ENCODE results near the gene SFXN5.

SFXN5 gene

GRCh38 chr2:72988726-72989273 lies 82.7 kb downstream of the SFXN5 start:
- no peaks in the 10 kb centered on the region for H3K36me3 ChIP-seq (ENCODE audit: control insufficient read depth, insufficient read depth, low read length)
- no peak overlapping the region for H2BK15ac ChIP-seq (replicated peaks; ENCODE audit: low read depth)
- no peak overlapping the region for H3K27ac ChIP-seq (ENCODE audit: low read depth, low read length)
- no peak overlapping the region for H3K56ac ChIP-seq (ENCODE audit: low read length)
- no peak overlapping the region for H2BK5ac ChIP-seq (ENCODE audit: low read length)
- no peak for DNase-seq
- no CpG with 5 or more reads among the region's 9 CpGs for WGBS (ENCODE audit: extremely low coverage, insufficient coverage, low lambda C conversion rate)
- no peaks in the 10 kb centered on the region for H3K4me1 ChIP-seq (ENCODE audit: control insufficient read depth, low read depth, low read length)
- H3K9ac ChIP-seq (ENCODE audit: low read length): no peak overlapping the region
- no peak overlapping the region for H4K8ac ChIP-seq (ENCODE audit: low read depth, low read length)
- no peaks in the 10 kb centered on the region for H3K79me1 ChIP-seq (ENCODE audit: low read length)
- no peak overlapping the region for H3K4ac ChIP-seq (ENCODE audit: low read depth, low read length)
- no peaks in the 10 kb centered on the region for H3K27me3 ChIP-seq (ENCODE audit: insufficient read depth, low read length, poor library complexity)
- H2BK120ac ChIP-seq (ENCODE audit: low read depth, low read length): no peak overlapping the region
- H3K4me2 ChIP-seq (ENCODE audit: low read length): no peak overlapping the region
- H3K23ac ChIP-seq (ENCODE audit: low read length): no peak overlapping the region
- no peak overlapping the region for H3K18ac ChIP-seq (ENCODE audit: low read length)
- H3K79me2 ChIP-seq (ENCODE audit: control insufficient read depth, insufficient read depth, low read length): no peaks in the 10 kb centered on the region
- H2AK5ac ChIP-seq (ENCODE audit: low read length): no peak overlapping the region
- H4K5ac ChIP-seq (ENCODE audit: low read length): no peak overlapping the region
- no peak overlapping the region for H3K4me3 ChIP-seq (ENCODE audit: low read length)

GRCh38 chr2:72988041-72988440 lies 83.5 kb downstream of the SFXN5 start:
- H3K18ac ChIP-seq (ENCODE audit: low read length): no peak overlapping the region
- no peaks in the 10 kb centered on the region for H3K27me3 ChIP-seq (ENCODE audit: insufficient read depth, low read length, poor library complexity)
- H3K23ac ChIP-seq (ENCODE audit: low read length): no peak overlapping the region
- H3K4me2 ChIP-seq (ENCODE audit: low read length): no peak overlapping the region
- no peaks in the 10 kb centered on the region for H3K79me2 ChIP-seq (ENCODE audit: control insufficient read depth, insufficient read depth, low read length)
- no peaks in the 10 kb centered on the region for H3K4me1 ChIP-seq (ENCODE audit: control insufficient read depth, low read depth, low read length)
- no peaks in the 10 kb centered on the region for H3K36me3 ChIP-seq (ENCODE audit: control insufficient read depth, insufficient read depth, low read length)
- no peak overlapping the region for H3K4ac ChIP-seq (ENCODE audit: low read depth, low read length)
- H4K5ac ChIP-seq (ENCODE audit: low read length): no peak overlapping the region
- no peak overlapping the region for H3K9ac ChIP-seq (ENCODE audit: low read length)
- no peak overlapping the region for H4K8ac ChIP-seq (ENCODE audit: low read depth, low read length)
- H3K4me3 ChIP-seq (ENCODE audit: low read length): no peak overlapping the region
- no peak overlapping the region for H2BK120ac ChIP-seq (ENCODE audit: low read depth, low read length)
- H2BK15ac ChIP-seq (replicated peaks; ENCODE audit: low read depth): no peak overlapping the region
- no peak overlapping the region for H3K27ac ChIP-seq (ENCODE audit: low read depth, low read length)
- H3K56ac ChIP-seq (ENCODE audit: low read length): no peak overlapping the region
- H3K79me1 ChIP-seq (ENCODE audit: low read length): no peaks in the 10 kb centered on the region
- DNase-seq: no peak
- H2AK5ac ChIP-seq (ENCODE audit: low read length): no peak overlapping the region
- WGBS (ENCODE audit: extremely low coverage, insufficient coverage, low lambda C conversion rate): no CpG with 5 or more reads among the region's 3 CpGs
- H2BK5ac ChIP-seq (ENCODE audit: low read length): no peak overlapping the region

- Histone ChIP-seq H3K4me3 (ENCODE audit: low read length) (no peak overlapping the region), H4K8ac (ENCODE audit: low read depth, low read length) (no peak overlapping the region), H3K4me1 (ENCODE audit: control insufficient read depth, low read depth, low read length) (no peaks in the 10 kb centered on the region), H4K5ac (ENCODE audit: low read length) (no peak overlapping the region), H3K9ac (ENCODE audit: low read length) (no peak overlapping the region), H3K27ac (ENCODE audit: low read depth, low read length) (no peak overlapping the region), H3K79me1 (ENCODE audit: low read length) (no peaks in the 10 kb centered on the region), H2AK5ac (ENCODE audit: low read length) (no peak overlapping the region), H3K4me2 (ENCODE audit: low read length) (no peak overlapping the region), H3K79me2 (ENCODE audit: control insufficient read depth, insufficient read depth, low read length) (no peaks in the 10 kb centered on the region), H2BK120ac (ENCODE audit: low read depth, low read length) (no peak overlapping the region), H2BK15ac (replicated peaks; ENCODE audit: low read depth) (no peak overlapping the region), H3K36me3 (ENCODE audit: control insufficient read depth, insufficient read depth, low read length) (no peaks in the 10 kb centered on the region), H2BK5ac (ENCODE audit: low read length) (no peak overlapping the region), H3K18ac (ENCODE audit: low read length) (no peak overlapping the region), H3K27me3 (ENCODE audit: insufficient read depth, low read length, poor library complexity) (no peaks in the 10 kb centered on the region), H3K4ac (ENCODE audit: low read depth, low read length) (no peak overlapping the region), H3K56ac (ENCODE audit: low read length) (no peak overlapping the region), H3K23ac (ENCODE audit: low read length) (no peak overlapping the region)
- no peak for DNase-seq
- no CpG with 5 or more reads among the region's 12 CpGs for WGBS (ENCODE audit: extremely low coverage, insufficient coverage, low lambda C conversion rate)
Measured at GRCh38 chr2:72985891-72986683, 85.4 kb downstream of the SFXN5 start.

- Histone ChIP-seq H3K23ac (ENCODE audit: low read length) (no peak overlapping the region), H3K4me2 (ENCODE audit: low read length) (no peak overlapping the region), H3K79me1 (ENCODE audit: low read length) (no peaks in the 10 kb centered on the region), H3K56ac (ENCODE audit: low read length) (no peak overlapping the region), H3K9ac (ENCODE audit: low read length) (no peak overlapping the region), H3K36me3 (ENCODE audit: control insufficient read depth, insufficient read depth, low read length) (no peaks in the 10 kb centered on the region), H2BK120ac (ENCODE audit: low read depth, low read length) (no peak overlapping the region), H2BK15ac (replicated peaks; ENCODE audit: low read depth) (no peak overlapping the region), H3K79me2 (ENCODE audit: control insufficient read depth, insufficient read depth, low read length) (no peaks in the 10 kb centered on the region), H3K18ac (ENCODE audit: low read length) (no peak overlapping the region), H3K4me1 (ENCODE audit: control insufficient read depth, low read depth, low read length) (no peaks in the 10 kb centered on the region), H2AK5ac (ENCODE audit: low read length) (no peak overlapping the region), H2BK5ac (ENCODE audit: low read length) (no peak overlapping the region), H3K27ac (ENCODE audit: low read depth, low read length) (no peak overlapping the region), H3K4me3 (ENCODE audit: low read length) (no peak overlapping the region), H3K4ac (ENCODE audit: low read depth, low read length) (no peak overlapping the region), H3K27me3 (ENCODE audit: insufficient read depth, low read length, poor library complexity) (no peaks in the 10 kb centered on the region), H4K8ac (ENCODE audit: low read depth, low read length) (no peak overlapping the region), H4K5ac (ENCODE audit: low read length) (no peak overlapping the region)
- no CpG with 5 or more reads among the region's 5 CpGs for WGBS (ENCODE audit: extremely low coverage, insufficient coverage, low lambda C conversion rate)
- no peak for DNase-seq
Measured at GRCh38 chr2:72985136-72985535, 86.4 kb downstream of the SFXN5 start.

GRCh38 chr2:72984172-72984671 lies 87.3 kb downstream of the SFXN5 start:
- no CpG with 5 or more reads among the region's 7 CpGs for WGBS (ENCODE audit: extremely low coverage, insufficient coverage, low lambda C conversion rate)
- Histone ChIP-seq H3K9ac (ENCODE audit: low read length) (no peak overlapping the region), H3K23ac (ENCODE audit: low read length) (no peak overlapping the region), H3K79me1 (ENCODE audit: low read length) (no peaks in the 10 kb centered on the region), H3K27ac (ENCODE audit: low read depth, low read length) (no peak overlapping the region), H3K4me1 (ENCODE audit: control insufficient read depth, low read depth, low read length) (no peaks in the 10 kb centered on the region), H3K4ac (ENCODE audit: low read depth, low read length) (no peak overlapping the region), H3K4me3 (ENCODE audit: low read length) (no peak overlapping the region), H2AK5ac (ENCODE audit: low read length) (no peak overlapping the region), H3K79me2 (ENCODE audit: control insufficient read depth, insufficient read depth, low read length) (no peaks in the 10 kb centered on the region), H3K56ac (ENCODE audit: low read length) (no peak overlapping the region), H2BK5ac (ENCODE audit: low read length) (no peak overlapping the region), H2BK15ac (replicated peaks; ENCODE audit: low read depth) (no peak overlapping the region), H3K27me3 (ENCODE audit: insufficient read depth, low read length, poor library complexity) (no peaks in the 10 kb centered on the region), H4K5ac (ENCODE audit: low read length) (no peak overlapping the region), H2BK120ac (ENCODE audit: low read depth, low read length) (no peak overlapping the region), H3K36me3 (ENCODE audit: control insufficient read depth, insufficient read depth, low read length) (no peaks in the 10 kb centered on the region), H3K4me2 (ENCODE audit: low read length) (no peak overlapping the region), H4K8ac (ENCODE audit: low read depth, low read length) (no peak overlapping the region), H3K18ac (ENCODE audit: low read length) (no peak overlapping the region)
- no peak for DNase-seq

Data from mesendoderm (in vitro differentiated cells).